Endothelial cell of umbilical vein (primary cell): ENCODE measurements around the gene GALK1. TPM values are rescaled to one million over a fixed set of nuclear protein-coding genes. Genes with fewer than 3 reads are reported as not detected.

Source experiments
- BruUV-seq: library from RNA; stranded (reverse); fragments of 400-500 nt; replicated peaks from 2 replicates; lab custom pipeline; 2021; lab: Mats Ljungman, UMichigan
- CTCF ChIA-PET: fragments of 300-600, 350-600 bp; sonication (Branson Sonifier 250); formaldehyde crosslinking; loops from one replicate; lab custom pipeline; 2021; ENCODE audit warnings: antibody characterized with exemption, inconsistent platforms; lab: Charles Lee
- POLR2A ChIA-PET: fragments of 300-600, 350-600 bp; sonication (Branson Sonifier 250); formaldehyde crosslinking; loops from one replicate; lab custom pipeline; 2021; ENCODE audit warnings: antibody characterized with exemption, inconsistent platforms; lab: Charles Lee
- DNase-seq: peaks from one replicate; pipeline ENCODE4 v3.0.0-alpha.2; 2011; ENCODE audit warnings: low read depth, low spot score
- FAIRE-seq: peaks from 2 replicates; lab custom pipeline; 2011; peaks lifted over from hg19 to GRCh38; lab: Jason Lieb, UNC
- H2AFZ ChIP-seq: 2 replicates; pipeline ENCODE4 v1.6.0; 2012; ENCODE audit warnings: low read depth, low read length, control low read depth, inconsistent platforms
- H3K27ac ChIP-seq: 2 replicates; pipeline ENCODE4 v1.5.1; 2011; ENCODE audit warnings: low read depth, mild to moderate bottlenecking, control low read depth, low read length, moderate library complexity; ENCODE audit not compliant: insufficient read depth
- H3K27me3 ChIP-seq, 2 experiments: 2 replicates each; pipeline versions ENCODE4 v1.6.0 to v1.6.1; 2011; ENCODE audit warnings: low read length in 2 of 2, mixed read lengths in 1 of 2; ENCODE audit not compliant: control insufficient read depth in 2 of 2, insufficient read depth in 2 of 2
- H3K36me3 ChIP-seq, 2 experiments: 2 replicates in 1 of 2; 3 replicates in 1 of 2; pipeline ENCODE4 v1.5.1; 2011; ENCODE audit warnings: low read length in 2 of 2, mild to moderate bottlenecking in 1 of 2, moderate library complexity in 1 of 2; ENCODE audit not compliant: control insufficient read depth in 2 of 2, insufficient read depth in 2 of 2; ENCODE audit errors: extremely low read depth in 1 of 2
- H3K4me1 ChIP-seq: 3 replicates; pipeline ENCODE4 v1.5.1; 2011; ENCODE audit warnings: mild to moderate bottlenecking, low read length; ENCODE audit not compliant: control insufficient read depth, insufficient read depth; ENCODE audit errors: extremely low read depth
- H3K4me2 ChIP-seq: 2 replicates; pipeline ENCODE4 v1.6.1; 2011; ENCODE audit warnings: low read length, control low read depth, mixed read lengths; ENCODE audit not compliant: insufficient read depth
- H3K4me3 ChIP-seq, 3 experiments: fragments of 200-600 bp in 1 of 3; sonication (generic), shearing (Covaris generic) in 1 of 3; replicated peaks in 1 of 3; 2 replicates each; pipeline ENCODE4 v1.5.1; 2011 to 2016; ENCODE audit warnings: control low read depth in 3 of 3, low read length in 3 of 3, mild to moderate bottlenecking in 2 of 3, inconsistent platforms in 1 of 3, low read depth in 1 of 3, moderate library complexity in 1 of 3; ENCODE audit not compliant: insufficient read depth in 1 of 3
- H3K79me2 ChIP-seq: 2 replicates; pipeline ENCODE4 v1.6.0; 2012; ENCODE audit warnings: low read length, inconsistent platforms; ENCODE audit not compliant: control insufficient read depth, insufficient read depth
- H3K9ac ChIP-seq: replicated peaks from 2 replicates; pipeline ENCODE3; 2011; ENCODE audit warnings: low read length, control low read depth; ENCODE audit not compliant: insufficient read depth; ENCODE audit errors: extremely low read depth
- H3K9me1 ChIP-seq: replicated peaks from 3 replicates; pipeline ENCODE4 v1.6.0; 2011; ENCODE audit warnings: mild to moderate bottlenecking, low read length; ENCODE audit not compliant: control insufficient read depth, insufficient read depth; ENCODE audit errors: extremely low read depth
- H3K9me3 ChIP-seq: replicated peaks from 2 replicates; pipeline ENCODE4 v1.5.1; 2012; ENCODE audit warnings: low read length, inconsistent platforms; ENCODE audit not compliant: control insufficient read depth, insufficient read depth
- H4K20me1 ChIP-seq: replicated peaks from 2 replicates; pipeline ENCODE3; 2011; ENCODE audit warnings: mild to moderate bottlenecking, low read length; ENCODE audit not compliant: control insufficient read depth, insufficient read depth; ENCODE audit errors: extremely low read depth
- EZH2 ChIP-seq: IDR thresholded peaks from 2 replicates; pipeline ENCODE4 v1.6.1; 2012; ENCODE audit warnings: borderline replicate concordance, low read depth, mild to moderate bottlenecking, moderate library complexity, low read length, inconsistent platforms; ENCODE audit not compliant: severe bottlenecking
- FOS ChIP-seq: IDR thresholded peaks from 2 replicates; pipeline ENCODE4 v1.6.1; 2011; ENCODE audit warnings: mild to moderate bottlenecking, low read length, moderate library complexity, borderline replicate concordance; ENCODE audit not compliant: insufficient read depth
- GATA2 ChIP-seq: IDR thresholded peaks from 2 replicates; pipeline ENCODE4 v1.7.0; 2011; ENCODE audit warnings: low read depth, mild to moderate bottlenecking, moderate library complexity, mixed read lengths, low read length; ENCODE audit not compliant: insufficient read length, insufficient read depth
- JUN ChIP-seq: IDR thresholded peaks from 2 replicates; pipeline ENCODE4 v1.6.1; 2011; ENCODE audit warnings: borderline replicate concordance, low read depth; ENCODE audit not compliant: insufficient read length, insufficient read depth
- MYC ChIP-seq: IDR thresholded peaks from one replicate; pipeline ENCODE4 v1.6.1; 2011; ENCODE audit warnings: mild to moderate bottlenecking, low read depth, low read length
- POLR2A ChIP-seq: IDR thresholded peaks from 2 replicates; pipeline ENCODE4 v1.6.1; 2012; ENCODE audit warnings: low read depth, mild to moderate bottlenecking, control low read depth, low read length
- POLR2AphosphoS5 ChIP-seq: IDR thresholded peaks from 2 replicates; pipeline ENCODE4 v1.6.1; 2012; ENCODE audit warnings: low read depth, mild to moderate bottlenecking, control low read depth, low read length, moderate library complexity; ENCODE audit not compliant: insufficient read depth
- dilution Hi-C: fragments of 300-500 bp; cut with MboI; formaldehyde crosslinking; loops from one replicate; pipeline ENCODE4 v1.15.0; 2019; ENCODE audit warnings: low sequenced_read_pairs; ENCODE audit not compliant: extremely low pct_ligation_motif_present
- intact Hi-C: fragments of 100-400 bp; cut with micrococcal nuclease; formaldehyde crosslinking; loops from one replicate; pipeline ENCODE4 v1.10.0; 2022
- polyA plus RNA-seq, 4 experiments: library from polyadenylated mRNA; depleted of rRNA in 3 of 4; stranded (reverse) in 3 of 4; unstranded in 1 of 4; fragments of >200 nt; gene quantifications; 2 replicates each; pipeline versions ENCODE4 v1.2.1 to v1.2.3, GENCODE V29; 2011 to 2012; ENCODE audit warnings: missing spikeins in 1 of 4
- total RNA-seq: library from RNA; stranded (reverse); gene quantifications from 2 replicates; pipeline ENCODE4 v1.2.3, GENCODE V29; 2021
- TF ChIP-seq, protein P1 (sequence below): IDR thresholded peaks from 2 replicates; pipeline ENCODE4 v1.6.1; 2011; ENCODE audit not compliant: insufficient read depth, insufficient read length
- TF ChIP-seq, protein P2 (sequence below), 2 donors: IDR thresholded peaks; 1 replicate in 1 of 2; 2 replicates in 1 of 2; pipeline ENCODE4 v1.5.1; 2011; ENCODE audit warnings: low read length in 2 of 2, mild to moderate bottlenecking in 2 of 2, moderate library complexity in 2 of 2, control low read depth in 1 of 2, inconsistent platforms in 1 of 2, low read depth in 1 of 2; ENCODE audit not compliant: insufficient read depth in 1 of 2; ENCODE audit errors: extremely low read depth in 1 of 2

Gene GALK1
- total and polyA plus RNA-seq, 2 donors (not counting 3 experiments of a cell fraction or from before 2014, with no cell fraction given): 45.8 to 63.7 TPM

DNA sequence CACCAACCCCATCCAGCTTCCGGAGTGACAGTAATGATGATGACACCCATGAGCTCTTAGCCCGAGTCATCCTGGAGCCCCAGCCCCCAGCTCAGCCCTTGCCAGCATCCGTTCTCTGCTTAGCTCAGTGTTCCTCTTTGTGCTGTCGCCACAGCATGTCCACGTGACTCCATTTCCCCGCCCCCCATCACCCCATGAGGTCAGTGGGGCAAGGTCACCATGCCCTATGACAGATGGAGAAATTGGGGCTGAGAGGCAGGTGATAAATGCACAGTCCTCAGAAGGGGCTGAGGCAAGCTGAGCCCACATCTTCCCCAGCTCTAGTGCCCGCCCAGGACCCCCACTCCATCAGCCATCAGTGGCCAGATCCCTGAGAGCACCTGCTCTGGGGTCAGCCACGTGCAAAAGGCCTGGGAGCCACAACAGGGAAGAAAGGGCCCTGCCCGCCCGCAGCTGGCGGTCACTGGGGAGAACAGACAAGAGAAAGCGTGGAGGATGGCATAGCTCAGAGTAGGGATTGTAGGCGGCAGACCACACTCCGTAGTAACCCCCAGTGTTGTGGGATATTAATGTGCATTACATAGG is 26.7 kb downstream of the GALK1 start:
- H3K4me1 ChIP-seq: no peaks in the 10 kb centered on the region
- no TSS peak for BruUV-seq
- H3K9me3 ChIP-seq: no peaks in the 10 kb centered on the region
- no peak overlapping the region for H2AFZ ChIP-seq
- no peaks in the 10 kb centered on the region for H3K79me2 ChIP-seq
- POLR2A ChIA-PET: interaction anchor here (1.2 kb wide), 1 partner anchor 71 kb away, joined by 3 read pairs; the partner anchor contains the start of genes RECQL5 and SAP30BP
- H3K4me3 ChIP-seq: no peak overlapping the region
- intact Hi-C loops: no loop called here
- TF ChIP-seq MYC: no peak
- TF ChIP-seq POLR2A: no peak
- no peak for TF ChIP-seq POLR2AphosphoS5
- no peak for TF ChIP-seq JUN
- no peak for TF ChIP-seq FOS
- TF ChIP-seq, protein P1, sequence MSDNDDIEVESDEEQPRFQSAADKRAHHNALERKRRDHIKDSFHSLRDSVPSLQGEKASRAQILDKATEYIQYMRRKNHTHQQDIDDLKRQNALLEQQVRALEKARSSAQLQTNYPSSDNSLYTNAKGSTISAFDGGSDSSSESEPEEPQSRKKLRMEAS: no peak
- TF ChIP-seq, protein P2, sequence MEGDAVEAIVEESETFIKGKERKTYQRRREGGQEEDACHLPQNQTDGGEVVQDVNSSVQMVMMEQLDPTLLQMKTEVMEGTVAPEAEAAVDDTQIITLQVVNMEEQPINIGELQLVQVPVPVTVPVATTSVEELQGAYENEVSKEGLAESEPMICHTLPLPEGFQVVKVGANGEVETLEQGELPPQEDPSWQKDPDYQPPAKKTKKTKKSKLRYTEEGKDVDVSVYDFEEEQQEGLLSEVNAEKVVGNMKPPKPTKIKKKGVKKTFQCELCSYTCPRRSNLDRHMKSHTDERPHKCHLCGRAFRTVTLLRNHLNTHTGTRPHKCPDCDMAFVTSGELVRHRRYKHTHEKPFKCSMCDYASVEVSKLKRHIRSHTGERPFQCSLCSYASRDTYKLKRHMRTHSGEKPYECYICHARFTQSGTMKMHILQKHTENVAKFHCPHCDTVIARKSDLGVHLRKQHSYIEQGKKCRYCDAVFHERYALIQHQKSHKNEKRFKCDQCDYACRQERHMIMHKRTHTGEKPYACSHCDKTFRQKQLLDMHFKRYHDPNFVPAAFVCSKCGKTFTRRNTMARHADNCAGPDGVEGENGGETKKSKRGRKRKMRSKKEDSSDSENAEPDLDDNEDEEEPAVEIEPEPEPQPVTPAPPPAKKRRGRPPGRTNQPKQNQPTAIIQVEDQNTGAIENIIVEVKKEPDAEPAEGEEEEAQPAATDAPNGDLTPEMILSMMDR (IDR thresholded peaks at IDR 0.05; ENCODE audit: extremely low read depth in 1 of 2, insufficient read depth in 1 of 2, low read depth in 1 of 2, low read length in 2 of 2): no peak
- TF ChIP-seq EZH2: no peak
- no peak for TF ChIP-seq GATA2
- H3K9ac ChIP-seq: no peak overlapping the region
- H3K9me1 ChIP-seq: no peaks in the 10 kb centered on the region
- H3K27me3 ChIP-seq: no peaks in the 10 kb centered on the region
- no peak overlapping the region for H3K27ac ChIP-seq
- DNase-seq (no peak), FAIRE-seq (no peak)
- H4K20me1 ChIP-seq: no peaks in the 10 kb centered on the region
- H3K4me2 ChIP-seq: no peak overlapping the region
- CTCF ChIA-PET: interaction anchor here (1.0 to 5.9 kb wide), 12 partner anchors 9 to 123 kb away, joined by 3 to 35 read pairs (median 6); partner anchors contain the start of gene SMIM5
- H3K36me3 ChIP-seq: no peaks in the 10 kb centered on the region
- dilution Hi-C loops: no loop called here
